DOHH2 (cell line): ENCODE measurements around the gene EMX1.

Experiments used
- H3F3A ChIP-seq: fragments of 200-600 bp; sonication (generic), shearing (Covaris generic); 2 replicates; pipeline ENCODE4 v1.6.0; 2016; ENCODE audit warnings: antibody characterized with exemption, mild to moderate bottlenecking; ENCODE audit not compliant: control insufficient read depth, insufficient read depth
- H3K27ac ChIP-seq: fragments of 200-600 bp; sonication (generic); 2 replicates; pipeline ENCODE4 v1.5.1; 2014; ENCODE audit warnings: low read depth, mild to moderate bottlenecking, low read length, moderate library complexity
- H3K27me3 ChIP-seq: fragments of 200-600 bp; sonication (generic); 2 replicates; pipeline ENCODE4 v1.6.1; 2014; ENCODE audit warnings: mild to moderate bottlenecking, low read length, mixed read lengths; ENCODE audit not compliant: control insufficient read depth
- H3K36me3 ChIP-seq: fragments of 200-600 bp; sonication (generic); 2 replicates; pipeline ENCODE4 v1.6.1; 2014; ENCODE audit warnings: mild to moderate bottlenecking, low read length, moderate library complexity, mixed read lengths; ENCODE audit not compliant: control insufficient read depth
- H3K4me1 ChIP-seq: fragments of 200-600 bp; sonication (generic); 2 replicates; pipeline ENCODE4 v1.6.1; 2014; ENCODE audit warnings: mild to moderate bottlenecking, low read length, mixed read lengths; ENCODE audit not compliant: control insufficient read depth
- H3K4me2 ChIP-seq: fragments of 200-600 bp; sonication (generic); 2 replicates; pipeline ENCODE4 v1.6.0; 2014; ENCODE audit warnings: mild to moderate bottlenecking, low read length, moderate library complexity
- H3K4me3 ChIP-seq: fragments of 200-600 bp; sonication (generic); 2 replicates; pipeline ENCODE4 v1.5.1; 2014; ENCODE audit warnings: mild to moderate bottlenecking, low read length, mixed read lengths
- H3K79me2 ChIP-seq: fragments of 200-600 bp; sonication (generic); 2 replicates; pipeline ENCODE4 v1.6.1; 2014; ENCODE audit warnings: mild to moderate bottlenecking, low read length, mixed read lengths; ENCODE audit not compliant: control insufficient read depth
- H3K9me2 ChIP-seq: fragments of 200-600 bp; sonication (generic); replicated peaks from 2 replicates; pipeline ENCODE4 v1.6.1; 2014; ENCODE audit warnings: mild to moderate bottlenecking, low read length, mixed read lengths; ENCODE audit not compliant: control insufficient read depth
- H3K9me3 ChIP-seq: fragments of 200-600 bp; sonication (generic); 2 replicates; pipeline ENCODE4 v1.6.1; 2014; ENCODE audit warnings: antibody characterized with exemption, low read length, mixed read lengths; ENCODE audit not compliant: control insufficient read depth, insufficient read depth
- H4K20me1 ChIP-seq: fragments of 200-600 bp; sonication (generic); 2 replicates; pipeline ENCODE4 v1.6.0; 2014; ENCODE audit warnings: low read depth, mild to moderate bottlenecking, antibody characterized with exemption, low read length, moderate library complexity; ENCODE audit not compliant: control insufficient read depth, insufficient read depth
- CTCF ChIP-seq: fragments of 200-600 bp; sonication (generic); IDR thresholded peaks from one replicate; pipeline ENCODE4 v1.5.1; 2014; ENCODE audit warnings: antibody characterized with exemption, mild to moderate bottlenecking, low read depth, low read length; ENCODE audit not compliant: poor library complexity, severe bottlenecking
- EZH2phosphoT487 ChIP-seq: fragments of 200-600 bp; sonication (generic); IDR thresholded peaks from 2 replicates; pipeline ENCODE4 v1.6.1; 2017; ENCODE audit warnings: borderline replicate concordance, mild to moderate bottlenecking, antibody characterized with exemption, low read length, moderate library complexity, mixed read lengths

EMX1 gene

GRCh38 chr2:72965770-72966450 is 48.6 kb downstream of the EMX1 start:
- no peaks in the 10 kb centered on the region for H4K20me1 ChIP-seq
- no peaks in the 10 kb centered on the region for H3K36me3 ChIP-seq
- no peaks in the 10 kb centered on the region for H3K4me1 ChIP-seq
- H3K27ac ChIP-seq, result no peak overlapping the region
- no peaks in the 10 kb centered on the region for H3K9me3 ChIP-seq
- no peaks in the 10 kb centered on the region for H3K9me2 ChIP-seq
- TF ChIP-seq CTCF (no peak), EZH2phosphoT487 (no peak)
- no peak overlapping the region for H3K4me3 ChIP-seq
- no peaks in the 10 kb centered on the region for H3K27me3 ChIP-seq
- H3F3A ChIP-seq, result no peaks in the 10 kb centered on the region
- H3K79me2 ChIP-seq, result no peaks in the 10 kb centered on the region
- H3K4me2 ChIP-seq, result no peak overlapping the region

GRCh38 chr2:72968286-72968685 is 51.0 kb downstream of the EMX1 start:
- no peaks in the 10 kb centered on the region for H3K79me2 ChIP-seq
- TF ChIP-seq CTCF (no peak), EZH2phosphoT487 (no peak)
- H3K9me2 ChIP-seq, result no peaks in the 10 kb centered on the region
- no peaks in the 10 kb centered on the region for H3K27me3 ChIP-seq
- H3K4me2 ChIP-seq, result no peak overlapping the region
- no peaks in the 10 kb centered on the region for H3K36me3 ChIP-seq
- H3K9me3 ChIP-seq, result no peaks in the 10 kb centered on the region
- H4K20me1 ChIP-seq, result 0 out of 2 replicates have a peak, but pooled peaks cover 3% of the 10 kb centered on the region
- H3K27ac ChIP-seq, result no peak overlapping the region
- H3K4me1 ChIP-seq, result no peaks in the 10 kb centered on the region
- H3F3A ChIP-seq, result no peaks in the 10 kb centered on the region
- no peak overlapping the region for H3K4me3 ChIP-seq

GRCh38 chr2:72969706-72970105 is 52.4 kb downstream of the EMX1 start:
- H3K79me2 ChIP-seq, result no peaks in the 10 kb centered on the region
- H3K4me1 ChIP-seq, result no peaks in the 10 kb centered on the region
- 0 out of 2 replicates have a peak, but pooled peaks cover 3% of the 10 kb centered on the region for H4K20me1 ChIP-seq
- no peak overlapping the region for H3K4me2 ChIP-seq
- no peaks in the 10 kb centered on the region for H3K9me2 ChIP-seq
- H3K4me3 ChIP-seq, result no peak overlapping the region
- no peaks in the 10 kb centered on the region for H3K36me3 ChIP-seq
- H3K9me3 ChIP-seq, result no peaks in the 10 kb centered on the region
- no peak overlapping the region for H3K27ac ChIP-seq
- H3F3A ChIP-seq, result no peaks in the 10 kb centered on the region
- no peak for TF ChIP-seq EZH2phosphoT487
- TF ChIP-seq CTCF, result no peak
- no peaks in the 10 kb centered on the region for H3K27me3 ChIP-seq
